GM10266 (cell line): ENCODE results near the gene FRMD4A.

ENCODE experiments used
- DNase-seq: peaks from one replicate; pipeline ENCODE4 v3.0.0; 2012; ENCODE audit errors: extremely low spot score
- TF ChIP-seq, protein P1 (sequence below): IDR thresholded peaks from 2 replicates; pipeline ENCODE4 v1.5.1; 2012; ENCODE audit warnings: mild to moderate bottlenecking, low read depth; ENCODE audit not compliant: control insufficient read depth, insufficient read depth; ENCODE audit errors: missing control alignments

The FRMD4A gene

DNA sequence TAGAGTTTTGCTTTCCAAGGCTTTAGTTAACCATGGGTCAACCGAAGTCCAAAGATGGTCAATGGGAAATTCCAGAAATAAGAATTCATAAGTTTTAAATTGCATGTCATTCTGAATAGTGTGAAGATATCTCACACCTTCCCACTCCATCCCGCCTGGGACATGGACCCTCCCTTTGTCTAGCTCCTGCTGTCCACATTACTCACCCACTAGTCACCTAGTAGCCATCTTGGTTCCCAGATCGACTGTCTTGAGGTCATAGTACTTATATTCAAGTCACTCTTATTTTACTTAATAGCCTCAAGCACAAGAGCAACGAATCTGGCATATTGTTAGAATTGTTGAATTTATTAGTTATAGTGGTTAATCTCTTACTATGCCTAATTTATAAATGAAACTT lies 377.4 kb downstream of the FRMD4A start:
- TF ChIP-seq, protein P1, sequence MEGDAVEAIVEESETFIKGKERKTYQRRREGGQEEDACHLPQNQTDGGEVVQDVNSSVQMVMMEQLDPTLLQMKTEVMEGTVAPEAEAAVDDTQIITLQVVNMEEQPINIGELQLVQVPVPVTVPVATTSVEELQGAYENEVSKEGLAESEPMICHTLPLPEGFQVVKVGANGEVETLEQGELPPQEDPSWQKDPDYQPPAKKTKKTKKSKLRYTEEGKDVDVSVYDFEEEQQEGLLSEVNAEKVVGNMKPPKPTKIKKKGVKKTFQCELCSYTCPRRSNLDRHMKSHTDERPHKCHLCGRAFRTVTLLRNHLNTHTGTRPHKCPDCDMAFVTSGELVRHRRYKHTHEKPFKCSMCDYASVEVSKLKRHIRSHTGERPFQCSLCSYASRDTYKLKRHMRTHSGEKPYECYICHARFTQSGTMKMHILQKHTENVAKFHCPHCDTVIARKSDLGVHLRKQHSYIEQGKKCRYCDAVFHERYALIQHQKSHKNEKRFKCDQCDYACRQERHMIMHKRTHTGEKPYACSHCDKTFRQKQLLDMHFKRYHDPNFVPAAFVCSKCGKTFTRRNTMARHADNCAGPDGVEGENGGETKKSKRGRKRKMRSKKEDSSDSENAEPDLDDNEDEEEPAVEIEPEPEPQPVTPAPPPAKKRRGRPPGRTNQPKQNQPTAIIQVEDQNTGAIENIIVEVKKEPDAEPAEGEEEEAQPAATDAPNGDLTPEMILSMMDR = no peak
- no peak for DNase-seq

DNA sequence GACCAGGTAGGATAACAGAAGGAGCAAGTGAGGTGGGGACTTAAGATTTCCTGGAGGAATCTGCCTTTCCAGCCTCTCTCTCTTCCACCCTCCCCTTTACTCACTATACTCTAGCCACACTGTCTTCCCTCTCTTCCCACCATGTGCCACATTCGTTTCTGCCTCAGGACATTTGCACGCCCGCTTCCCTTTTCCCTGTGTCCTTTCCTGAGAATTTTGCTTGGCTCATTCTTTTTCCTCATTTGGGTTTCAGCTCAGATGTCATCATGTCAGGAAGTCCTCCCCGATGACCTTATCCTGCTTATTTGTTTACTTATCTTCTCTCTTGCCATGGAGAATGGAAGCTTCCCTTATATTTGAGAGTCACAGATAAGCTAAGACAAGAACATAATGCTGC lies 380.2 kb downstream of the FRMD4A start:
- TF ChIP-seq, protein P1 = no peak
- DNase-seq = no peak

GRCh38 chr10:13949844-13950542 lies 380.7 kb downstream of the FRMD4A start:
- no peak for DNase-seq
- TF ChIP-seq, protein P1 = no peak

- DNase-seq = no peak
- TF ChIP-seq, protein P1 = no peak
These were observed 384.6 kb downstream of the FRMD4A start for GRCh38 chr10:13946209-13946460.

DNA sequence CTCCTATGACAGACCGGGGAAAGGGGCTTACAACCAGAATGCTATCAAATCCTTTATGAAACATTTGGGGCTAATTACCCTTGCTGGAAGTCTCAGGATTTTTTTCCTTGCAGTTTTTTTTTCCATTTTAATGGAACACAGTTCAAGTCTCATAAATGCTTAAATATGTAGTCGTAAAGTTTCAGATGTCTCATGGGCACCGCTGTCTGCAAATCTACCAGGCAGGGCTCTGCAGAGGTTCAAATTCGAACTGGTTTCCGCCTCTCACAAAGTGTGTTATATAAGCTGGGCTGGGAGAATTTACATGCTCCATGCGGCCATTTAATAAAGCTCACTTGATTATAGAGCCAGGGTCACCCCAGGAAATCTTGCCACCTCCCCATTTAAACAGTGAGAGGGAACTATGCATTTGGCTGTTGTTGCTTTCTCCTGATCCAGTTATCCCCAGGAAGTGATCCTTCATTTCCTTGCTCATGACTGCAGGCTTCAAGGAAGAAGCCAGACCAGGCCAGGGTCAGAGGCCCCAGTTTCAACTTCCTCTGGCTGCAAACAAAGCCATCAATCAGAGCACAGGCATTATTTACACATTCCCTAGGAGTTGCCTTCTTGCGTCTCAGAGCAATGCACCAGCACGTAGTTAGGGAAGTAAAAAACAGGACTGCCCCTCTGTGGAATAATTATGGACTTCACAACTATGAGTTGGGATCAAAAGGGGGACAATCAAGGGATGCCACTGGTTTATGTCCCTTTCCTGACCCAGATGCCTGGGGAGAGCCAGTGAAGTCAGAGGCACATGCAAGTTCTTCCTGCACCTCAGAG lies 385.1 kb downstream of the FRMD4A start:
- no peak for DNase-seq
- TF ChIP-seq, protein P1 = no peak

- no peak for DNase-seq
- TF ChIP-seq, protein P1 = no peak
These were observed 385.9 kb downstream of the FRMD4A start for GRCh38 chr10:13944823-13945222.

DNA sequence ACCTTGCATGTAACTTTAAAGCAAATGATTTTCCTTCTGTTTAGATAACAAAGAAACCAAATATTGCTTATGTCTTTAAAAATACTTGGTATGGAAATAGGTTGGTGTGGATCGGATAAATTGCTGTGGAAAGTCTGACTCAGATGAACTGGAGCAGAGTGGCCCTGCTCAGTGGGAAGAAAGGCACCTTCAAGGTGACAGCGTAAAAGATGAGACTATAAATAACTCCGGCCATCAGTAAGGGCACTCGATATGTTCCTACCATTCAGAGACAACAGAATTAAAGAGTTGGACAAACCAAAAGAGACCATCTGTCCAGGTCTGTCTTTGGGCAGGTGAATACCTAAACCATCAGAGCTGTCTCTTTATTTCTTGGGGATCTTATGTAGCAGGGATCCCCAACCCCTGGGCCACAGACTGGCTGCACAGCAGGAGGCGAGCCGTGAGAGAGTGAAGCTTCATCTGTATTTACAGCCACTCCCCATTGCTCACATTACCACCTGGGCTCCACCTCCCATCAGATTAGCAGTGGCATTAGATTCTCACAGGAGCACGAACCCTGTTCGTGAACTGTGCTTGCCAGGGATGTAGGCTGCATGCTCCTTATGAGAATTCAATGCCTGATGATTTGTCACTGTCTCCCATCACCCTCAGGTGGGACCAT lies 386.9 kb downstream of the FRMD4A start:
- TF ChIP-seq, protein P1 = no peak
- DNase-seq = no peak
